PC-9 (cell line): ENCODE data around the gene TMEM178A.

Source experiments
- CTCF ChIP-seq: fragments of 200-600 bp; sonication (generic); conservative IDR thresholded peaks from 2 replicates; pipeline ENCODE4 v1.6.1; 2017; ENCODE audit warnings: mixed run types, antibody characterized with exemption, mild to moderate bottlenecking, moderate library complexity
- EZH2 ChIP-seq: fragments of 200-600 bp; sonication (generic); IDR thresholded peaks from 2 replicates; pipeline ENCODE4 v1.8.0; 2017; ENCODE audit warnings: antibody characterized with exemption, low read depth

- TF ChIP-seq CTCF: no peak
- no peak for TF ChIP-seq EZH2
Observed at GRCh38 chr2:39684464-39684863, 18.7 kb downstream of the TMEM178A start.
